Calu3 (cell line): ENCODE results near the gene GRK5. TPM values are rescaled to one million over a fixed set of nuclear protein-coding genes. Genes with fewer than 3 reads are reported as not detected.

Source experiments
- BruUV-seq: library from RNA; stranded (reverse); fragments of 400-500 nt; replicated peaks from 2 replicates; lab custom pipeline; 2021; lab: Mats Ljungman, UMichigan
- CTCF ChIA-PET: fragments of 300-600 bp; sonication (Branson Sonifier 250); formaldehyde crosslinking; loops from one replicate; lab custom pipeline; 2022; ENCODE audit warnings: antibody characterized with exemption; lab: Charles Lee
- DNase-seq: peaks from one replicate; pipeline ENCODE4 v3.0.0; 2022
- H3K27ac Mint-ChIP-seq: one replicate; pipeline ENCODE4 v1.8.0; 2022; ENCODE audit warnings: mixed read lengths; ENCODE audit not compliant: unreplicated experiment
- H3K27me3 Mint-ChIP-seq: one replicate; pipeline ENCODE4 v1.8.0; 2022; ENCODE audit warnings: mixed read lengths; ENCODE audit not compliant: unreplicated experiment
- H3K36me3 Mint-ChIP-seq: one replicate; pipeline ENCODE4 v1.8.0; 2022; ENCODE audit warnings: mild to moderate bottlenecking, moderate library complexity, mixed read lengths; ENCODE audit not compliant: insufficient read depth, unreplicated experiment
- H3K4me1 Mint-ChIP-seq: one replicate; pipeline ENCODE4 v1.8.0; 2022; ENCODE audit warnings: mild to moderate bottlenecking, low read depth, mixed read lengths; ENCODE audit not compliant: unreplicated experiment
- H3K4me3 Mint-ChIP-seq: one replicate; pipeline ENCODE4 v1.8.0; 2022; ENCODE audit warnings: mild to moderate bottlenecking, low read depth, moderate library complexity, mixed read lengths; ENCODE audit not compliant: unreplicated experiment
- H3K9me3 Mint-ChIP-seq: one replicate; pipeline ENCODE4 v1.8.0; 2022; ENCODE audit warnings: low read depth, mixed read lengths; ENCODE audit not compliant: unreplicated experiment
- CTCF ChIP-seq: fragments of 200-600 bp; IDR thresholded peaks from one replicate; pipeline ENCODE4 v1.8.0; 2022; ENCODE audit warnings: antibody characterized with exemption; ENCODE audit not compliant: unreplicated experiment
- intact Hi-C: fragments of 100-400 bp; cut with micrococcal nuclease; formaldehyde crosslinking; loops from one replicate; pipeline ENCODE4 v1.10.0; 2022; ENCODE audit not compliant: unreplicated experiment
- total RNA-seq: library from RNA; stranded (reverse); gene quantifications from 2 replicates; pipeline ENCODE4 v1.2.3, GENCODE V29; 2022

The GRK5 gene
- total RNA-seq, 1 experiment from 2014 or later, result 4.4 TPM

- Mint-ChIP-seq H3K27ac (no peak overlapping the region), H3K36me3 (no peaks in the 10 kb centered on the region), H3K4me3 (no peak overlapping the region), H3K9me3 (no peaks in the 10 kb centered on the region), H3K27me3 (peaks cover 13% of the 10 kb centered on the region), H3K4me1 (no peaks in the 10 kb centered on the region)
- CTCF ChIA-PET, result no interaction called here
- intact Hi-C loops, result no loop called here
- TF ChIP-seq CTCF, result no peak
- DNase-seq, result no peak
- BruUV-seq, result no TSS peak
Measured at GRCh38 chr10:119306514-119306951, 99.2 kb downstream of the GRK5 start.

GRCh38 chr10:119306986-119307392, 99.6 kb downstream of the GRK5 start:
- DNase-seq, result no peak
- Mint-ChIP-seq H3K4me3 (no peak overlapping the region), H3K27me3 (peaks cover 13% of the 10 kb centered on the region), H3K4me1 (no peaks in the 10 kb centered on the region), H3K9me3 (no peaks in the 10 kb centered on the region), H3K36me3 (no peaks in the 10 kb centered on the region), H3K27ac (no peak overlapping the region)
- TF ChIP-seq CTCF, result no peak
- BruUV-seq, result no TSS peak
- CTCF ChIA-PET, result no interaction called here
- intact Hi-C loops, result no loop called here

- no peak for DNase-seq
- no peak overlapping the region for H3K4me3 Mint-ChIP-seq
- no peak overlapping the region for H3K27ac Mint-ChIP-seq
Measured at GRCh38 chr10:119308089-119308488, 100.7 kb downstream of the GRK5 start.

GRCh38 chr10:119308551-119309422, 101.4 kb downstream of the GRK5 start:
- H3K27ac Mint-ChIP-seq, result no peak overlapping the region
- H3K27me3 Mint-ChIP-seq, result peaks cover 13% of the 10 kb centered on the region
- no peak for TF ChIP-seq CTCF
- no TSS peak for BruUV-seq
- H3K4me1 Mint-ChIP-seq, result no peaks in the 10 kb centered on the region
- no peak overlapping the region for H3K4me3 Mint-ChIP-seq
- intact Hi-C loops, result no loop called here
- no peaks in the 10 kb centered on the region for H3K9me3 Mint-ChIP-seq
- no peaks in the 10 kb centered on the region for H3K36me3 Mint-ChIP-seq
- no peak for DNase-seq
- CTCF ChIA-PET, result no interaction called here

More at GRCh38 chr10:119308089-119308488, 100.7 kb downstream of the GRK5 start:
- peaks cover 13% of the 10 kb centered on the region for H3K27me3 Mint-ChIP-seq
- no peaks in the 10 kb centered on the region for H3K4me1 Mint-ChIP-seq
- no peaks in the 10 kb centered on the region for H3K36me3 Mint-ChIP-seq
- no peak for TF ChIP-seq CTCF
- intact Hi-C loops, result no loop called here
- no TSS peak for BruUV-seq
- CTCF ChIA-PET, result no interaction called here
- no peaks in the 10 kb centered on the region for H3K9me3 Mint-ChIP-seq
